ENCODE measurements around the gene HMCN2.

GRCh38 chr9:130466537-130467217 lies 201.1 kb downstream of the HMCN2 start:
- TF ChIP-seq POLR2A (IDR thresholded peaks at IDR 0.05): no peak
- TF ChIP-seq CTCF (IDR thresholded peaks at IDR 0.05): no peak
- no peak for TF ChIP-seq EP300 (IDR thresholded peaks at IDR 0.05)

Measured in ovary (tissue), 3 donors.